Measurements from ENCODE around the gene CCL18.

Gene CCL18

GRCh38 chr17:36027761-36028160, 36.3 kb upstream of the CCL18 start:
- no peak for TF ChIP-seq CTCF (conservative IDR thresholded peaks at IDR 0.05; ENCODE audit: low read depth, low read length)
- DNase-seq (ENCODE audit: low read depth): no peak
- no peak overlapping the region for H3K4me3 ChIP-seq (ENCODE audit: low read depth, low read length)

GRCh38 chr17:36030956-36031355, 33.1 kb upstream of the CCL18 start:
- TF ChIP-seq CTCF (conservative IDR thresholded peaks at IDR 0.05; ENCODE audit: low read depth, low read length): no peak
- no peak overlapping the region for H3K4me3 ChIP-seq (ENCODE audit: low read depth, low read length)
- no peak for DNase-seq (ENCODE audit: low read depth)

- no peak for TF ChIP-seq CTCF (conservative IDR thresholded peaks at IDR 0.05; ENCODE audit: low read depth, low read length)
- H3K4me3 ChIP-seq (ENCODE audit: low read depth, low read length): no peak overlapping the region
- no peak for DNase-seq (ENCODE audit: low read depth)
Measured at GRCh38 chr17:36034127-36034526, 29.9 kb upstream of the CCL18 start.

DNA sequence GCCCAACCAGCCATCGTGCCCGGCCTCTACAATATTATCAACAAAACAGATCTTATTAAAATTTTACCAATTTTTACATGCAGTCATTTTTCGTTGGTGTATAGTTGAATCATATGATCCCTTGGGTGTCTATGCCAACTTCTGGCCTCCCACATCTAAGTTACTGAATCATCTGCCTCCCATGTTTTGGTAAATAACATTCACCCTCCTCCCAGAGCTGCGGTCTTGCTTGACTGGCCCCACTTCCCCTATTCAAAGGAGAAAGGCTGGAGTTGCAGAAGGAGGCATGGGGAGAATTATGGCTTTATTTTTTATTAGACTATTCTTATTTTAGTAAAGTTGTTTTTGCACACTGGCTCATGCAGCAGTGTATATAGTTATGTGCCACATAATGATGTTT, 27.8 kb upstream of the CCL18 start:
- no peak for TF ChIP-seq CTCF (conservative IDR thresholded peaks at IDR 0.05; ENCODE audit: low read depth, low read length)
- no peak for DNase-seq (ENCODE audit: low read depth)
- H3K4me3 ChIP-seq (ENCODE audit: low read depth, low read length): no peak overlapping the region

GRCh38 chr17:36048066-36048465, 16.0 kb upstream of the CCL18 start:
- no peak overlapping the region for H3K4me3 ChIP-seq (ENCODE audit: low read depth, low read length)
- DNase-seq (ENCODE audit: low read depth): no peak
- TF ChIP-seq CTCF (conservative IDR thresholded peaks at IDR 0.05; ENCODE audit: low read depth, low read length): no peak

- no peak for TF ChIP-seq CTCF (conservative IDR thresholded peaks at IDR 0.05; ENCODE audit: low read depth, low read length)
Measured at GRCh38 chr17:36049643-36050042, 14.4 kb upstream of the CCL18 start.

DNA sequence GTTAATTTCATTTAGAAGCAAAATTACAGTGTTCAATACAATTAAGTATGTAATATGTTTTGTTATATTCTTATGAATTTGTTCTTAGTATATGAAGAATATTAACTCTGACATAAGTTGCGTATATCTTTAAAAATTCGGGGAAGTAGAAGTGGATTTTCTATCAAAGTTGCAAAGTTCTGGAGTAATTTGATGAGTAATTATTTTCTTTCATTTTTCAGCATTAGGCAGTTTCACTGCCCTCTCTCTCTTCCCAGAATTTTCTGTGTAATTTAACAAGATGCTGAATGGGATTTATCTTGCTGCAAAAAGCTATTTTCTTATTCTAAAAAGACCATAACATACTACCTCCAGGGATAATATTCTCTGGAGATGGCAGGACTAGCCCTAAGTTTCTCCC, 8.9 kb upstream of the CCL18 start:
- TF ChIP-seq CTCF (conservative IDR thresholded peaks at IDR 0.05; ENCODE audit: low read depth, low read length): no peak
- DNase-seq (ENCODE audit: low read depth): no peak
- no peak overlapping the region for H3K4me3 ChIP-seq (ENCODE audit: low read depth, low read length)

More at GRCh38 chr17:36049643-36050042, 14.4 kb upstream of the CCL18 start:
- no peak overlapping the region for H3K4me3 ChIP-seq (ENCODE audit: low read depth, low read length)
- no peak for DNase-seq (ENCODE audit: low read depth)
